ENCODE results near the gene ZNF423.

Gene ZNF423

GRCh38 chr16:49828533-49829267, 27.2 kb downstream of the ZNF423 start:
- DNase-seq (ENCODE audit: extremely low spot score): no peak
- POLR2A ChIA-PET: no interaction called here
- CTCF ChIA-PET: no interaction called here
- TF ChIP-seq TARDBP (IDR thresholded peaks at IDR 0.05): no peak
- no peak for TF ChIP-seq SP1 (IDR thresholded peaks at IDR 0.05)
- no peak for TF ChIP-seq LEF1 (IDR thresholded peaks at IDR 0.05; ENCODE audit: borderline replicate concordance)
- no peak for TF ChIP-seq ARNT (IDR thresholded peaks at IDR 0.05)
- TF ChIP-seq BHLHE40 (IDR thresholded peaks at IDR 0.05; ENCODE audit: borderline replicate concordance): no peak

DNA sequence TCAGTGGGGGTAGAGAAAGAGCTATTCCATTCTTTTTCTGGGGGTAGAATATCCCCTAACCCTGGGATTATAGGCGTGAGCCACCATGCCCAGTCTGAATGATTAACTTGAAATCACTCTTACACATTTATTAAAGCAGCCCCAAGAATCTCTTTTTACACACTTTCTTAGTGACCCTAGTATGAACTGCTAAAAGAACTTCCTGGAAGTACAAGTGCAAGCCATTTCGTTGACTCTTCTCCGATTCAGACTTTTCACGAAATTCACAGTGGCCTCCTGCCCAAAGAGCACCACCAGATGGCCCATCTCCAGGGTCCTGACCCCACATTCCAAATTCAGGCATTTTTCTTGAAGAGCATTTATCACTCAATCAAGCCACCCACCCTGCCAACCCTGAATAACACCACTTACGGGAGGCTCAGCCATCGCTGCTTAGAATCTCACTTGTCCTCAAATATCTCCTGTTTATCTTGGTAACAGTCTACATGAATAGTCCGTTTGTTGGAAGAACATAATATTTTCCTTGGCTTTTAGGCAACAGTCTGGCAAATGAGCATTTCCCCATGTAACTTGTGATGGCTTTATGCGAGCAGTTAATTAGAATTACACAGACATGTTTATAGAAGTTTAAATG, 28.0 kb downstream of the ZNF423 start:
- POLR2A ChIA-PET: no interaction called here
- DNase-seq (ENCODE audit: extremely low spot score): no peak
- TF ChIP-seq HDGF (IDR thresholded peaks at IDR 0.05; ENCODE audit: borderline replicate concordance) (no peak), PKNOX1 (IDR thresholded peaks at IDR 0.05) (no peak)
- CTCF ChIA-PET: no interaction called here

DNA sequence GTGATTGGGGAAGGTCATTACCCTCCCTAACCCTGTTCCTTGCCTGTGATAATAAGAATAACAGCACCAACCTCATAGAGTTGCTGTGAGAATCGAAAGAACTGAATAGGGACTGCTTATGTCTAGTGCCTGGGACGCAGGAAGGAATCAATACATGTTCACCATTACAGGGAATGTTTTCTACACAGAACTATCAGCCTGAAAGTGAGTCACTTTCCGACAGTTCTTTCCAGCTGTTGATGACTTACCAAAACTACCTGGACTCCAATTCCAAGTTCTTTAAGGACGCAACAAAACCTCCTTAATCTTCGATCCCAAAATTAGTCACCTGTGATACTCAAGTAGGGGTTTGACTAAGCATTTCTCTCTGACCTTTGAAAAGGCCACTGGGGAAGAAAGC, 29.4 kb downstream of the ZNF423 start:
- ChIA-PET CTCF (no interaction called here), POLR2A (no interaction called here)
- no peak for DNase-seq (ENCODE audit: extremely low spot score)
- no peak for TF ChIP-seq FOXM1 (IDR thresholded peaks at IDR 0.05; ENCODE audit: borderline replicate concordance)
- TF ChIP-seq ARNT (IDR thresholded peaks at IDR 0.05): no peak
- TF ChIP-seq ZNF384 (IDR thresholded peaks at IDR 0.05): no peak
- no peak for TF ChIP-seq HDGF (IDR thresholded peaks at IDR 0.05; ENCODE audit: borderline replicate concordance)
- no peak for TF ChIP-seq L3MBTL2 (conservative IDR thresholded peaks at IDR 0.05)
- no peak for TF ChIP-seq ELF4 (IDR thresholded peaks at IDR 0.05)
- TF ChIP-seq PKNOX1 (IDR thresholded peaks at IDR 0.05): no peak
- TF ChIP-seq SP1 (IDR thresholded peaks at IDR 0.05): no peak
- TF ChIP-seq CTBP1 (IDR thresholded peaks at IDR 0.05; ENCODE audit: borderline replicate concordance): no peak
- no peak for TF ChIP-seq FOXA1 (IDR thresholded peaks at IDR 0.05)
- TF ChIP-seq LEF1 (IDR thresholded peaks at IDR 0.05; ENCODE audit: borderline replicate concordance): no peak

GRCh38 chr16:49825041-49825440, 30.9 kb downstream of the ZNF423 start:
- TF ChIP-seq FOXM1 (IDR thresholded peaks at IDR 0.05; ENCODE audit: borderline replicate concordance): no peak
- no peak for TF ChIP-seq L3MBTL2 (conservative IDR thresholded peaks at IDR 0.05)
- no peak for TF ChIP-seq NFRKB (IDR thresholded peaks at IDR 0.05)
- TF ChIP-seq SP1 (IDR thresholded peaks at IDR 0.05): no peak
- TF ChIP-seq BHLHE40 (IDR thresholded peaks at IDR 0.05; ENCODE audit: borderline replicate concordance): no peak
- no peak for TF ChIP-seq FOXA1 (IDR thresholded peaks at IDR 0.05)
- TF ChIP-seq TARDBP (IDR thresholded peaks at IDR 0.05): no peak
- no peak for TF ChIP-seq ZNF384 (IDR thresholded peaks at IDR 0.05)
- no peak for TF ChIP-seq ELF4 (IDR thresholded peaks at IDR 0.05)
- no peak for TF ChIP-seq CTBP1 (IDR thresholded peaks at IDR 0.05; ENCODE audit: borderline replicate concordance)
- TF ChIP-seq FOXK2 (IDR thresholded peaks at IDR 0.05): no peak
- no peak for TF ChIP-seq LEF1 (IDR thresholded peaks at IDR 0.05; ENCODE audit: borderline replicate concordance)
- TF ChIP-seq SUZ12 (IDR thresholded peaks at IDR 0.05): no peak
- no peak for TF ChIP-seq ARNT (IDR thresholded peaks at IDR 0.05)
- no peak for TF ChIP-seq PKNOX1 (IDR thresholded peaks at IDR 0.05)
- TF ChIP-seq HDGF (IDR thresholded peaks at IDR 0.05; ENCODE audit: borderline replicate concordance): no peak
- DNase-seq (ENCODE audit: extremely low spot score): no peak
- POLR2A ChIA-PET: interaction anchor here (0.6 kb wide), 1 partner anchor 434 kb away, joined by 3 read pairs; no protein-coding TSS in a partner anchor
- CTCF ChIA-PET: no interaction called here

DNA sequence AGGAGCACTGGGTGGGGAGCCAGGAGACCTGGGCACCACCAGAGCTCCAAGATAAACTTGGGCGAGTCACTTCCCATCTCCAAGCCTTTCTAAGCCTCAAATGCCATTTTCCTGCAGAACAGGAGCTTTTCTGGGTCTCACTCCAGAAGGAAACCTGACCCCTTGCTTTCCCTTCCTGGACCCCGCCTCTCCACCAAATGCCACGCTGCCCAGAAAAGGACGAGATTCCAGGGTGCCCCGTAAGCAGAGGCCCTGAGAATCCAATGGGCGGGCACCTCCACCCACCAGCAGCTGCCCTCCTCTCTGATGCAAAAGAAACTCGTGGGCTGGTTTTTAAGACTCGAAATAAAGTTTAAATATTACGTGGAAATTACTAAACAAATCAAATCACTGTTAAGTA, 31.3 kb downstream of the ZNF423 start:
- ChIA-PET CTCF (interaction anchor here (0.6 kb wide), 1 partner anchor 421 kb away, joined by 3 read pairs; no protein-coding TSS in a partner anchor), POLR2A (interaction anchor here (0.6 kb wide), 1 partner anchor 434 kb away, joined by 3 read pairs; no protein-coding TSS in a partner anchor)
- DNase-seq (ENCODE audit: extremely low spot score): no peak
- no peak for TF ChIP-seq CTBP1 (IDR thresholded peaks at IDR 0.05; ENCODE audit: borderline replicate concordance)
- TF ChIP-seq TARDBP (IDR thresholded peaks at IDR 0.05): no peak
- no peak for TF ChIP-seq LEF1 (IDR thresholded peaks at IDR 0.05; ENCODE audit: borderline replicate concordance)
- no peak for TF ChIP-seq SUZ12 (IDR thresholded peaks at IDR 0.05)
- TF ChIP-seq BHLHE40 (IDR thresholded peaks at IDR 0.05; ENCODE audit: borderline replicate concordance): no peak
- no peak for TF ChIP-seq FOXM1 (IDR thresholded peaks at IDR 0.05; ENCODE audit: borderline replicate concordance)

- DNase-seq (ENCODE audit: extremely low spot score): no peak
- TF ChIP-seq SP1 (IDR thresholded peaks at IDR 0.05): no peak
- TF ChIP-seq FOXA1 (IDR thresholded peaks at IDR 0.05): no peak
- TF ChIP-seq SUZ12 (IDR thresholded peaks at IDR 0.05): no peak
- no peak for TF ChIP-seq ZNF384 (IDR thresholded peaks at IDR 0.05)
- no peak for TF ChIP-seq HDGF (IDR thresholded peaks at IDR 0.05; ENCODE audit: borderline replicate concordance)
- TF ChIP-seq LEF1 (IDR thresholded peaks at IDR 0.05; ENCODE audit: borderline replicate concordance): no peak
- no peak for TF ChIP-seq ARNT (IDR thresholded peaks at IDR 0.05)
- TF ChIP-seq TARDBP (IDR thresholded peaks at IDR 0.05): no peak
- no peak for TF ChIP-seq PKNOX1 (IDR thresholded peaks at IDR 0.05)
- no peak for TF ChIP-seq FOXM1 (IDR thresholded peaks at IDR 0.05; ENCODE audit: borderline replicate concordance)
- no peak for TF ChIP-seq NFRKB (IDR thresholded peaks at IDR 0.05)
- no peak for TF ChIP-seq BHLHE40 (IDR thresholded peaks at IDR 0.05; ENCODE audit: borderline replicate concordance)
- TF ChIP-seq CTBP1 (IDR thresholded peaks at IDR 0.05; ENCODE audit: borderline replicate concordance): no peak
- TF ChIP-seq FOXK2 (IDR thresholded peaks at IDR 0.05): no peak
- no peak for TF ChIP-seq L3MBTL2 (conservative IDR thresholded peaks at IDR 0.05)
- TF ChIP-seq ELF4 (IDR thresholded peaks at IDR 0.05): no peak
- CTCF ChIA-PET: no interaction called here
- POLR2A ChIA-PET: no interaction called here
Measured at GRCh38 chr16:49822649-49823370, 33.1 kb downstream of the ZNF423 start.
